Panc1 (cell line): ENCODE measurements around the gene CEBPE. TPM values are rescaled to one million over a fixed set of nuclear protein-coding genes. Genes with fewer than 3 reads are reported as not detected.
"Not testable (repeated sequence)": the region's sequence is repeated elsewhere in the genome, so short reads cannot be mapped to it uniquely, and the experiment has no call there.

ENCODE experiments used
- ATAC-seq: fragments of 200-7000 bp; cut with Tn5 transposase; 2 replicates; pipeline ENCODE4 v1.9.1; 2020; ENCODE audit warnings: mild to moderate bottlenecking, moderate library complexity
- BruUV-seq: library from RNA; stranded (reverse); fragments of 400-500 nt; replicated peaks from 2 replicates; lab custom pipeline; 2021; lab: Mats Ljungman, UMichigan
- CTCF ChIA-PET: fragments of 300-600 bp; sonication (Branson Sonifier 250); formaldehyde crosslinking; loops from one replicate; lab custom pipeline; 2022; ENCODE audit warnings: antibody characterized with exemption; lab: Charles Lee
- POLR2A ChIA-PET: fragments of 300-600 bp; sonication (Branson Sonifier 250); formaldehyde crosslinking; loops from one replicate; lab custom pipeline; 2022; ENCODE audit warnings: antibody characterized with exemption; lab: Charles Lee
- DNase-seq: peaks from one replicate; pipeline ENCODE4 v3.0.0-alpha.2; 2010; ENCODE audit warnings: low read depth, low spot score
- H3K27ac ChIP-seq: 2 replicates; pipeline ENCODE4 v1.5.1; 2011; ENCODE audit warnings: mild to moderate bottlenecking, low read length, inconsistent platforms
- H3K27me3 ChIP-seq: fragments of 200-500 bp; sonication (Bioruptor generic); 2 replicates; pipeline ENCODE4 v1.6.0; 2014; ENCODE audit warnings: low read length, inconsistent platforms; ENCODE audit not compliant: control insufficient read depth, insufficient read depth
- H3K36me3 ChIP-seq: fragments of 200-500 bp; sonication (Bioruptor generic); 2 replicates; pipeline ENCODE4 v1.5.1; 2014; ENCODE audit warnings: inconsistent platforms, mild to moderate bottlenecking, low read length, moderate library complexity; ENCODE audit not compliant: control insufficient read depth, insufficient read depth
- H3K4me1 ChIP-seq: 2 replicates; pipeline ENCODE4 v1.5.1; 2011; ENCODE audit warnings: inconsistent platforms, mild to moderate bottlenecking, low read length, moderate library complexity; ENCODE audit not compliant: control insufficient read depth, insufficient read depth
- H3K4me3 ChIP-seq, 2 experiments: 2 replicates each; pipeline ENCODE4 v1.5.1; 2011 to 2012; ENCODE audit warnings: low read depth in 2 of 2, low read length in 2 of 2, mild to moderate bottlenecking in 2 of 2, inconsistent platforms in 1 of 2, moderate library complexity in 1 of 2
- H3K9me3 ChIP-seq: fragments of 200-500 bp; sonication (Bioruptor generic); 2 replicates; pipeline ENCODE4 v1.5.1; 2014; ENCODE audit warnings: low read depth, mild to moderate bottlenecking, inconsistent platforms, low read length, moderate library complexity; ENCODE audit not compliant: control insufficient read depth, insufficient read depth
- CTCF ChIP-seq: fragments of 450-650 bp; IDR thresholded peaks from 2 replicates; pipeline ENCODE4 v1.5.1; 2017; ENCODE audit warnings: mild to moderate bottlenecking
- POLR2AphosphoS5 ChIP-seq: IDR thresholded peaks from 2 replicates; pipeline ENCODE4 v1.6.1; 2012; ENCODE audit warnings: mild to moderate bottlenecking, low read depth, low read length, moderate library complexity
- REST ChIP-seq, 2 experiments: IDR thresholded peaks; 2 replicates each; pipeline ENCODE4 v1.6.1; 2011 to 2012; ENCODE audit warnings: low read depth in 2 of 2, control low read depth in 1 of 2, low read length in 1 of 2, mild to moderate bottlenecking in 1 of 2, moderate library complexity in 1 of 2; ENCODE audit not compliant: insufficient read depth in 1 of 2
- SIN3A ChIP-seq: IDR thresholded peaks from 2 replicates; pipeline ENCODE4 v1.6.1; 2012; ENCODE audit warnings: low read depth, mild to moderate bottlenecking, low read length, moderate library complexity, borderline replicate concordance; ENCODE audit not compliant: insufficient read depth
- TCF7L2 ChIP-seq: IDR thresholded peaks from 2 replicates; pipeline ENCODE4 v1.6.1; 2011; ENCODE audit warnings: mild to moderate bottlenecking, low read depth, low read length, inconsistent platforms
- in situ Hi-C: cut with HindIII; loops from 2 replicates; pipeline ENCODE4 v1.10.0; 2016; ENCODE audit warnings: low sequenced_read_pairs, low pct_unique_long_range_greater_than_20kb
- intact Hi-C: fragments of 100-400 bp; cut with micrococcal nuclease; formaldehyde crosslinking; loops from one replicate; pipeline ENCODE4 v1.10.0; 2022; ENCODE audit not compliant: unreplicated experiment
- total RNA-seq: library from RNA; stranded (reverse); gene quantifications from one replicate; pipeline ENCODE4 v1.2.1, GENCODE V29; 2021; ENCODE audit not compliant: unreplicated experiment

CEBPE gene
- total RNA-seq, 1 experiment from 2014 or later, result not detected

- no peaks in the 10 kb centered on the region; the same call in 1 of the 2 replicates for H3K27me3 ChIP-seq
- intact Hi-C loops (no loop called here), in situ Hi-C loops (no loop called here)
- TF ChIP-seq CTCF (no peak), SIN3A (no peak), REST (IDR thresholded peaks at IDR 0.05; ENCODE audit: insufficient read depth in 1 of 2, low read depth in 2 of 2, low read length in 1 of 2) (no peak), TCF7L2 (no peak), POLR2AphosphoS5 (no peak)
- no TSS peak for BruUV-seq
- ATAC-seq, result no peak
- ChIA-PET CTCF (interaction anchor here (0.9 kb wide), 1 partner anchor 16 kb away, joined by 3 read pairs; the partner anchor contains the start of genes ACIN1 and C14orf119), POLR2A (no interaction called here)
- H3K4me3 ChIP-seq, result no peak overlapping the region
- no peaks in the 10 kb centered on the region for H3K9me3 ChIP-seq
- H3K36me3 ChIP-seq, result no peaks in the 10 kb centered on the region
- no peaks in the 10 kb centered on the region for H3K4me1 ChIP-seq
- no peak overlapping the region for H3K27ac ChIP-seq
- DNase-seq, result no peak
Measured at GRCh38 chr14:23110579-23111365, 8.3 kb downstream of the CEBPE start.

GRCh38 chr14:23109769-23110168 is 9.3 kb downstream of the CEBPE start:
- TF ChIP-seq REST (IDR thresholded peaks at IDR 0.05; ENCODE audit: insufficient read depth in 1 of 2, low read depth in 2 of 2, low read length in 1 of 2), result no peak
- no peak for TF ChIP-seq CTCF
- TF ChIP-seq SIN3A, result no peak
- no peak for TF ChIP-seq POLR2AphosphoS5
- TF ChIP-seq TCF7L2, result no peak
- POLR2A ChIA-PET, result interaction anchor here (0.6 kb wide), 1 partner anchor 36 kb away, joined by 6 read pairs; no protein-coding TSS in a partner anchor
- H3K27me3 ChIP-seq, result no peaks in the 10 kb centered on the region; the same call in 1 of the 2 replicates
- no peak overlapping the region for H3K4me3 ChIP-seq
- ATAC-seq, result no peak
- intact Hi-C loops, result no loop called here
- BruUV-seq, result no TSS peak
- CTCF ChIA-PET, result interaction anchor here (1.7 kb wide), 1 partner anchor 41 kb away, joined by 10 read pairs; no protein-coding TSS in a partner anchor
- in situ Hi-C loops, result no loop called here
- H3K27ac ChIP-seq, result no peak overlapping the region
- H3K4me1 ChIP-seq, result no peaks in the 10 kb centered on the region
- no peaks in the 10 kb centered on the region for H3K9me3 ChIP-seq
- DNase-seq, result no peak
- no peaks in the 10 kb centered on the region for H3K36me3 ChIP-seq

GRCh38 chr14:23108169-23108568 is 10.9 kb downstream of the CEBPE start:
- ChIA-PET POLR2A (interaction anchor here (1.0 kb wide), 1 partner anchor 39 kb away, joined by 5 read pairs; no protein-coding TSS in a partner anchor), CTCF (interaction anchor here (1.7 kb wide), 1 partner anchor 39 kb away, joined by 10 read pairs; no protein-coding TSS in a partner anchor)
- BruUV-seq, H3K36me3 ChIP-seq, H3K27ac ChIP-seq, H3K4me1 ChIP-seq, in situ Hi-C loops, DNase-seq, H3K4me3 ChIP-seq, intact Hi-C loops, H3K27me3 ChIP-seq, ATAC-seq, H3K9me3 ChIP-seq: not testable (repeated sequence)
